GM13977 (cell line): Measurements from ENCODE around the gene AXIN2.

Experiments
- DNase-seq: peaks from one replicate; pipeline ENCODE4 v3.0.0; 2012; ENCODE audit warnings: low spot score
- CTCF ChIP-seq: IDR thresholded peaks from 2 replicates; pipeline ENCODE4 v1.5.1; 2012; ENCODE audit warnings: mild to moderate bottlenecking, control low read depth; ENCODE audit not compliant: insufficient read depth; ENCODE audit errors: extremely low read depth, missing control alignments
- in situ Hi-C: fragments of 300-500 bp; cut with MboI; formaldehyde crosslinking; loops from one replicate; pipeline ENCODE4 v1.12.0; 2022; ENCODE audit warnings: low sequenced_read_pairs, low pct_unique_long_range_greater_than_20kb, mixed read lengths, inconsistent platforms; ENCODE audit not compliant: unreplicated experiment

The AXIN2 gene

GRCh38 chr17:65532101-65532890, 29.2 kb downstream of the AXIN2 start:
- TF ChIP-seq CTCF, result no peak

GRCh38 chr17:65531256-65532100, 30.0 kb downstream of the AXIN2 start:
- in situ Hi-C loops, result no loop called here
- no peak for TF ChIP-seq CTCF
- DNase-seq, result no peak

More at GRCh38 chr17:65532101-65532890, 29.2 kb downstream of the AXIN2 start:
- in situ Hi-C loops, result no loop called here
- DNase-seq, result no peak

DNA sequence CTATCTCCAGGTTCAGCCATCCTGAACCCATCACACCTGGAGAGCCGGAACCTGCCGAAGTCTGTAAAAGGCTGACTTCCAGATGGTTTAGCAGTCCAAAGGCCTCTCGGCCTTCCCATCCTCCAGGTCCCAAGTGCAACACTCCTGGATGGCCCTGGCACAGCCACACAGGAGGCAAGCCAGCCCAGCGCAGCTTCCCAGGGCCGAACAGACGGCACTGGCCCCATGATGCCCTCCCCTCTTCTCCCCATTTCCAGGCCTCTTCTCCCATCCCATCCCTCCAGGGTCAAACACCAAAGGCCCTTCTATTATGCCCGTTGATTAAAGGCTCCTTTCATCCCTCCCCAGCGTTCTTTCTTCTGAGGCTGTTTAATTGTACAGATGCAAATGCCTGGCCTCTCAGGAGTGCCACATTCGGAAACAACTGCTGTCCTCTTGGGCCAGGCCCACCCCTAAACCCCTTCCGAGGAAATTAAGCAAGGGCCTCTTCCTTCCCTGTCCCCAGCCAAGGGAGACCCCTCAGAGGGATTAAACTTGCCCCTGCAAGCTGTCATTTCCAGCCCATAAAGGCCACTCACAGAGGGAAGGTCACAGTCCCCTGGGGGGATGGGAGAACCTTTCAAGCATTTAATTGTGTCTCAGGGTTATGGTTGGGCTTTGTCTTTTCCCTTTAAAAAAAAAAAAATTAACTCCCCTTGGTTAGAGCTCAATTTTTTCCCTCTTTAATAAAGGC, 30.8 kb downstream of the AXIN2 start:
- in situ Hi-C loops, result no loop called here
- TF ChIP-seq CTCF, result no peak
- no peak for DNase-seq

- in situ Hi-C loops, result no loop called here
- no peak for DNase-seq
- TF ChIP-seq CTCF, result no peak
Measured at GRCh38 chr17:65529761-65530522, 31.5 kb downstream of the AXIN2 start.

DNA sequence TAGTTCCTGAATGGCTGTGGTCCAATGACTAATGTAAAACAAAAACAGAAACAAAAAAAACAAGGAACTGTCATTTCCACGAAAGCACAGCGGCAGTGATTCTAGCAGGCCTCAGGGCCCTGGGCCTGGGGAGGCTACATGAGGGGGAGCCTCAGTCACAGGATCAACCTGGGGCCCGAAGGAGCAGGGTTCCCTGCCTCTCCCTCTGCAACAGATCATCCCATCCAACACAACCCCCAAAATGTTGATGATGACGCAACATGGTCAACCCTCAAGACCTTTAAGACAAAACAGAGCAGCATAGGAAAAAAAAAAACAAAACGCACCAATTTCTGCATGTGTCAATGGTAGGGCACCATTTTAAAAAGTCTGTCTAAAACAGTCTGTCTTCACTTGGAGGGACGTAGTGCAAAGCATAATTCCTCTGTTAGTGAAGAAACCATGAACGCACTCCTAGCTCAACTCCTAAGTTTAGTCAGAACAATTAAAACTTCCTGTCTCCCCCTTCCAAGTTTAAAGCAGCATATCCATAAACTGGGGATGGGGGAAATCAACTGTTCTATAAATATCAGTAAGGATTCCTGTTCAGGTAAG, 32.3 kb downstream of the AXIN2 start:
- no peak for TF ChIP-seq CTCF
- in situ Hi-C loops, result no loop called here
- no peak for DNase-seq
